ENCODE measurements around the gene GALNT17. TPM values are rescaled to one million over a fixed set of nuclear protein-coding genes. Genes with fewer than 3 reads are reported as not detected.

GALNT17 gene
- total and polyA plus RNA-seq, 2 experiments from 2014 or later: 11.1 to 65.6 TPM

GRCh38 chr7:71687286-71687685 is 555.3 kb downstream of the GALNT17 start:
- Histone ChIP-seq H2AFZ (no peak overlapping the region), H3K36me3 (ENCODE audit: insufficient read depth) (no peaks in the 10 kb centered on the region), H3K4me3 (no peak overlapping the region), H3K4me1 (ENCODE audit: insufficient read depth) (peaks cover 11% of the 10 kb centered on the region), H3F3A (replicated peaks; ENCODE audit: low read depth) (no peaks in the 10 kb centered on the region), H3K27me3 (ENCODE audit: insufficient read depth) (no peaks in the 10 kb centered on the region), H3K27ac (ENCODE audit: low read depth) (no peak overlapping the region), H3K79me2 (replicated peaks; ENCODE audit: insufficient read depth) (no peaks in the 10 kb centered on the region), H3K9me2 (ENCODE audit: insufficient read depth) (peaks cover 8% of the 10 kb centered on the region), H4K20me1 (replicated peaks; ENCODE audit: insufficient read depth) (no peaks in the 10 kb centered on the region), H3K4me2 (no peak overlapping the region)
- DNase-seq (ENCODE audit: low spot score) (no peak), ATAC-seq (no peak)
- peaks cover 29% of the 10 kb centered on the region for H3K36me3 Mint-ChIP-seq (ENCODE audit: low read depth)
- no peak overlapping the region for H3K27ac Mint-ChIP-seq
- H3K27me3 Mint-ChIP-seq (ENCODE audit: insufficient read depth, low read depth, poor library complexity): peaks cover 6% of the 10 kb centered on the region
- TF ChIP-seq ZNF114 (CRISPR knock-in tag; IDR thresholded peaks at IDR 0.05) (no peak), ETS1 (IDR thresholded peaks at IDR 0.05) (no peak), NANOG (IDR thresholded peaks at IDR 0.05; ENCODE audit: borderline replicate concordance) (no peak), CTCF (conservative IDR thresholded peaks at IDR 0.05; ENCODE audit: low read depth in 2 of 2) (no peak), POLR2AphosphoS5 (IDR thresholded peaks at IDR 0.05; ENCODE audit: low read depth) (no peak), ZNF462 (CRISPR knock-in tag; IDR thresholded peaks at IDR 0.05) (no peak), ZNF331 (CRISPR knock-in tag; IDR thresholded peaks at IDR 0.05; ENCODE audit: low read depth) (no peak), REST (IDR thresholded peaks at IDR 0.05; ENCODE audit: unreplicated experiment) (no peak), JUNB (IDR thresholded peaks at IDR 0.05; ENCODE audit: unreplicated experiment) (no peak), EZH2 (IDR thresholded peaks at IDR 0.05; ENCODE audit: low read depth, unreplicated experiment) (no peak), EZH2phosphoT487 (IDR thresholded peaks at IDR 0.05; ENCODE audit: unreplicated experiment) (no peak)
- H3K9me3 Mint-ChIP-seq: no peaks in the 10 kb centered on the region
- no peak overlapping the region for H3K4me3 Mint-ChIP-seq
- peaks cover 12% of the 10 kb centered on the region for H3K4me1 Mint-ChIP-seq

All from GM23338 (cell line).